Thoracic aorta (tissue), 2 donors: ENCODE results near the gene ELMO2. TPM values are rescaled to one million over a fixed set of nuclear protein-coding genes. Genes with fewer than 3 reads are reported as not detected.

Source experiments
- ATAC-seq: fragments of 150-250 bp; one replicate; pipeline ENCODE4 v1.8.0; 2017; ENCODE audit warnings: low read depth; ENCODE audit not compliant: insufficient number of reproducible peaks, low FRiP score
- DNase-seq: peaks from one replicate; pipeline ENCODE4 v3.0.0-alpha.2; 2020; ENCODE audit warnings: low spot score
- H3K27ac ChIP-seq, 2 donors: fragments of 200-600 bp; sonication (generic); 1 replicate in 1 of 2; 2 replicates in 1 of 2; pipeline ENCODE4 v1.5.1; 2016; ENCODE audit warnings: mild to moderate bottlenecking in 2 of 2, moderate library complexity in 2 of 2
- H3K27me3 ChIP-seq: fragments of 200-600 bp; sonication (generic); replicated peaks from 2 replicates; pipeline ENCODE4 v1.6.0; 2016; ENCODE audit warnings: mild to moderate bottlenecking; ENCODE audit not compliant: insufficient read depth
- H3K36me3 ChIP-seq: fragments of 200-600 bp; sonication (generic); one replicate; pipeline ENCODE4 v1.5.1; 2016
- H3K4me1 ChIP-seq, 2 donors: fragments of 200-600 bp; sonication (generic); 1 replicate in 1 of 2; 2 replicates in 1 of 2; pipeline versions ENCODE4 v1.5.1 to v1.6.0; 2016; ENCODE audit warnings: low read depth in 2 of 2, mild to moderate bottlenecking in 1 of 2; ENCODE audit not compliant: control insufficient read depth in 1 of 2
- H3K4me3 ChIP-seq: fragments of 200-600 bp; sonication (generic); 2 replicates; pipeline ENCODE4 v1.5.1; 2016; ENCODE audit warnings: mild to moderate bottlenecking
- H3K9me3 ChIP-seq: fragments of 200-600 bp; sonication (generic); 2 replicates; pipeline ENCODE4 v1.5.1; 2016
- total RNA-seq, 2 donors: library from RNA; depleted of rRNA; stranded (reverse); fragments of >200 nt; gene quantifications; one replicate each; pipeline versions ENCODE4 v1.1.0 to v1.2.3, GENCODE V29; 2016
- TF ChIP-seq, protein P1 (sequence below): fragments of 200-600 bp; sonication (generic); IDR thresholded peaks from one replicate; pipeline ENCODE4 v1.5.1; 2019; ENCODE audit warnings: antibody characterized with exemption

Gene ELMO2
- total RNA-seq, 2 donors from 2014 or later = 50.1 to 55.2 TPM

DNA sequence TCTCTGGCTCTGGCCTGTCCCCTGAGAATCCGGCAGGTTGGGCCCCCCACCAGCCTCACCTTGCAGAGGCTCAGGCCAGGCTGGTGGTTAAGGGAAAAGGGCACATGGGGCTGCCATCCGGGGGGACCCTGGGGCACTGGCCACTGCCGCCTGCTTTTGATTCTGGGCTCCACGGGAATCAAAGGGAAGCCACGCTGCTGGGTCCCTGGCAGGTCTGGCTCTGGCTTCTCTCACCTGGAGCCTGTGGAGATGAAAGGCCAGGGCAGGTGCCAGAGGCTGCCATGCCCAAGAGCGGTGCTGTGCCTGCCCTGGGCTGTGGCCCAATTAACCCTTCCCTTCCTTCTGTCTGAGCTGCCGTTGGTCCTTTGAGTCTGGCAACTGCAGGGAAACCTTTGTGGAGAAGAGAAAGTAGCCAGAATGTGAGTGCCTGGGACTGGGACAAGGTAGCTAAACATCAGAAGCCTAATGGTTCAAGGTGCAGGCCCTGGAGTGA is 88.7 kb downstream of the ELMO2 start:
- H3K4me3 ChIP-seq = no peak overlapping the region
- no peak overlapping the region for H3K27ac ChIP-seq
- TF ChIP-seq, protein P1, sequence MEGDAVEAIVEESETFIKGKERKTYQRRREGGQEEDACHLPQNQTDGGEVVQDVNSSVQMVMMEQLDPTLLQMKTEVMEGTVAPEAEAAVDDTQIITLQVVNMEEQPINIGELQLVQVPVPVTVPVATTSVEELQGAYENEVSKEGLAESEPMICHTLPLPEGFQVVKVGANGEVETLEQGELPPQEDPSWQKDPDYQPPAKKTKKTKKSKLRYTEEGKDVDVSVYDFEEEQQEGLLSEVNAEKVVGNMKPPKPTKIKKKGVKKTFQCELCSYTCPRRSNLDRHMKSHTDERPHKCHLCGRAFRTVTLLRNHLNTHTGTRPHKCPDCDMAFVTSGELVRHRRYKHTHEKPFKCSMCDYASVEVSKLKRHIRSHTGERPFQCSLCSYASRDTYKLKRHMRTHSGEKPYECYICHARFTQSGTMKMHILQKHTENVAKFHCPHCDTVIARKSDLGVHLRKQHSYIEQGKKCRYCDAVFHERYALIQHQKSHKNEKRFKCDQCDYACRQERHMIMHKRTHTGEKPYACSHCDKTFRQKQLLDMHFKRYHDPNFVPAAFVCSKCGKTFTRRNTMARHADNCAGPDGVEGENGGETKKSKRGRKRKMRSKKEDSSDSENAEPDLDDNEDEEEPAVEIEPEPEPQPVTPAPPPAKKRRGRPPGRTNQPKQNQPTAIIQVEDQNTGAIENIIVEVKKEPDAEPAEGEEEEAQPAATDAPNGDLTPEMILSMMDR = no peak
- DNase-seq (no peak), ATAC-seq (no peak)
- H3K9me3 ChIP-seq = no peaks in the 10 kb centered on the region
- H3K4me1 ChIP-seq = no peaks in the 10 kb centered on the region
- peaks cover 12% of the 10 kb centered on the region for H3K27me3 ChIP-seq
- no peaks in the 10 kb centered on the region for H3K36me3 ChIP-seq

DNA sequence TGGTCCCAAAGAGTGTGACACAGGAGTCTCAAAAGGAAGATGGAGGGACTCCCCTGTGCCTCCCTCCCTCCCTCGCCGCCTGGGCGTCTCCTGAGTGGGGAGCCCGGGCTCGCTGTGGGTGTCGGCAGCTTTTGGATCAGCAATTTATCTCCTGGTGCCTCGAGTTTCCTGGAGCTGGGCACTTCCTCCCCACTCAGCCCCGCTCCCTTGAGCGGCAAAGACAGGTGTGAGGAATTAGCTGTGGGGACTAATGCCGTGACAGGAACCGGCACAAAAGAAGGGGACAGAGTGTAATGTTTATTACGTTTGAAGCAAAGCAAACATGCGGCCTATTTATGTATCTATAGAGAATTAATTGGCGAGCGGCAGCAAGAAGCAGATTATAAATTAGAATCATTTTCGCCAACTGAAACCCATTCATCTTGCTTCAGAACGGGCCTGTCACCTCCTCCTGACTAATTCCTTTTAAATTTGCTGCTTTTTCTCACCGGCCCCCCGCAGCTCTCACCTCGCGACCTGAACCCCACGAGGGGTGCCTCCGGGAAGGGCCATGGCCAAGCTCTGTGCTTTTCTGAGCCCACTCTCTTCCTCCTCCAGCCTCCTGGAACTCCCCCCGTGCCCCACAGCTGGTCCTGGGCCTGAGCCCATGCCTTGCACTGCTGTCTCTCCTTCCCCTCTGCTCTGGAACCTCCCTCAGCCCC is 89.3 kb downstream of the ELMO2 start:
- Histone ChIP-seq H3K27me3 (peaks cover 16% of the 10 kb centered on the region), H3K4me1 (peaks cover 0 to 5% of the 10 kb centered on the region in 2 donors), H3K27ac (no peak overlapping the region), H3K36me3 (no peaks in the 10 kb centered on the region), H3K9me3 (no peaks in the 10 kb centered on the region), H3K4me3 (no peak overlapping the region)
- DNase-seq = no peak
- TF ChIP-seq, protein P1 = no peak
- no peak for ATAC-seq

Other genes starting within 250 kb of the ELMO2 start
- gene CDH22, start 98.1 kb downstream of the ELMO2 start, total RNA-seq = not detected
- gene ZNF334, start 106.9 kb upstream of the ELMO2 start, total RNA-seq = 1 to 10 TPM in 1 of 2 donors, under 1 TPM in 1; 0.49 to 3.0 TPM
- gene OCSTAMP, start 144.0 kb upstream of the ELMO2 start, total RNA-seq = not detected
- gene SLC13A3, start 244.8 kb upstream of the ELMO2 start, total RNA-seq = 1 to 10 TPM; 3.2 to 4.9 TPM